Measurements from ENCODE around the gene MBNL1. TPM values are rescaled to one million over a fixed set of nuclear protein-coding genes. Genes with fewer than 3 reads are reported as not detected.
"Not testable (repeated sequence)": the region's sequence is repeated elsewhere in the genome, so short reads cannot be mapped to it uniquely, and the experiment has no call there.

MBNL1 gene
- total RNA-seq, 4 donors from 2014 or later, result 261 to 429 (median 389) TPM

DNA sequence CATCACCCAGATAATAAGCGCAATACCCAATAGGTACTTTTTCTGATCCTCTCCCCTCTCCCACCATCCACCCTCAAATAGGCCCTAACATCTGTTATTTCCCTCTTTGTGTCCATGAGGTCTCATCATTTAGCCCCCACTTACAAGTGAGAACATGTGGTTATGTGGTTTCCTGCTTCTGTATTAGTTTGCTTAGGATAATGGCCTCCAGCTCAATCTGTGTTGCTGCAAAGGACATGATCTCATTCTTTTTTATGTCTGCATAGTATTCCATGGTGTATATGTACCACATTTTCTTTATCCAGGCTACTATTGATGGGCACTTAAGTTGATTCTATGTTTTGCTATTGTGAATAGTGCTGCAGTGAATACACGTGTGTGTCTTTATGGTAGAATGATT lies 165.4 kb downstream of the MBNL1 start:
- no peaks in the 10 kb centered on the region for H3K27me3 ChIP-seq
- peaks cover 0 to 28% (median 3%) of the 10 kb centered on the region in 3 donors for H3K36me3 ChIP-seq
- no peak overlapping the region for H3K4me3 ChIP-seq
- peaks cover 0 to 5% (median 0%) of the 10 kb centered on the region in 4 donors for H3K4me1 ChIP-seq
- no peaks in the 10 kb centered on the region for H3K9me3 ChIP-seq
- TF ChIP-seq POLR2A (IDR thresholded peaks at IDR 0.05), result no peak
- TF ChIP-seq, protein P1, sequence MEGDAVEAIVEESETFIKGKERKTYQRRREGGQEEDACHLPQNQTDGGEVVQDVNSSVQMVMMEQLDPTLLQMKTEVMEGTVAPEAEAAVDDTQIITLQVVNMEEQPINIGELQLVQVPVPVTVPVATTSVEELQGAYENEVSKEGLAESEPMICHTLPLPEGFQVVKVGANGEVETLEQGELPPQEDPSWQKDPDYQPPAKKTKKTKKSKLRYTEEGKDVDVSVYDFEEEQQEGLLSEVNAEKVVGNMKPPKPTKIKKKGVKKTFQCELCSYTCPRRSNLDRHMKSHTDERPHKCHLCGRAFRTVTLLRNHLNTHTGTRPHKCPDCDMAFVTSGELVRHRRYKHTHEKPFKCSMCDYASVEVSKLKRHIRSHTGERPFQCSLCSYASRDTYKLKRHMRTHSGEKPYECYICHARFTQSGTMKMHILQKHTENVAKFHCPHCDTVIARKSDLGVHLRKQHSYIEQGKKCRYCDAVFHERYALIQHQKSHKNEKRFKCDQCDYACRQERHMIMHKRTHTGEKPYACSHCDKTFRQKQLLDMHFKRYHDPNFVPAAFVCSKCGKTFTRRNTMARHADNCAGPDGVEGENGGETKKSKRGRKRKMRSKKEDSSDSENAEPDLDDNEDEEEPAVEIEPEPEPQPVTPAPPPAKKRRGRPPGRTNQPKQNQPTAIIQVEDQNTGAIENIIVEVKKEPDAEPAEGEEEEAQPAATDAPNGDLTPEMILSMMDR (IDR thresholded peaks at IDR 0.05), result no peak
- DNase-seq, result no peak
- H3K27ac ChIP-seq, result no peak overlapping the region

DNA sequence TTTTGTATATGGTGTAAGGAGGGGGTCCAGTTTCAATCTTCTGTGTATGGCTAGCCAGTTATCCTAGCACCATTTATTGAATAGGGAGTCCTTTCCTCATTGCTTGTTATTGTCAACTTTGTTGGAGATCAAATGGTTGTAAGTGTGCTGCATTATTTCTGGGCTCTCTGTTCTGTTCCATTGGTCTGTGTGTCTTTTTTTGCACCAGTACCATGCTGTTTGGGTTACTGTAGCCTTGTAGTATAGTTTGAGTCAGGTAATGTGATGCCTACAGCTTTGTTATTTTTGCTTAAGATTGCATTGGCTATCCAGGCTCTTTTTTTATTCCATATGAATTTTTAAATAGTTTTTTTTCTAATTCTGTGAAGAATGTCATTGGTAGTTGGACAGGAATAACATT lies 166.5 kb downstream of the MBNL1 start:
- not testable (repeated sequence) for DNase-seq, H3K4me3 ChIP-seq, H3K27ac ChIP-seq, H3K9me3 ChIP-seq, H3K4me1 ChIP-seq, H3K27me3 ChIP-seq
- peaks cover 0 to 28% (median 3%) of the 10 kb centered on the region in 3 donors for H3K36me3 ChIP-seq

GRCh38 chr3:152436707-152437590 lies 168.2 kb downstream of the MBNL1 start:
- TF ChIP-seq, protein P1 (IDR thresholded peaks at IDR 0.05), result no peak
- TF ChIP-seq POLR2A (IDR thresholded peaks at IDR 0.05), result no peak
- DNase-seq, result no peak
- Histone ChIP-seq H3K27ac (peak overlapping the region in 1 of 4 donors; percentile 13), H3K36me3 (peaks cover 0 to 25% (median 3%) of the 10 kb centered on the region in 3 donors), H3K4me1 (peaks cover 0 to 5% (median 0%) of the 10 kb centered on the region in 4 donors), H3K4me3 (no peak overlapping the region), H3K27me3 (no peaks in the 10 kb centered on the region), H3K9me3 (no peaks in the 10 kb centered on the region)

- TF ChIP-seq, protein P1 (IDR thresholded peaks at IDR 0.05), result no peak
- TF ChIP-seq POLR2A (IDR thresholded peaks at IDR 0.05), result no peak
- Histone ChIP-seq H3K9me3 (no peaks in the 10 kb centered on the region), H3K27me3 (no peaks in the 10 kb centered on the region), H3K36me3 (peaks cover 0 to 13% (median 3%) of the 10 kb centered on the region in 3 donors), H3K27ac (no peak overlapping the region), H3K4me3 (no peak overlapping the region), H3K4me1 (peaks cover 0 to 5% (median 0%) of the 10 kb centered on the region in 4 donors)
- DNase-seq, result no peak
Measured at GRCh38 chr3:152438181-152438580, 169.5 kb downstream of the MBNL1 start.

DNA sequence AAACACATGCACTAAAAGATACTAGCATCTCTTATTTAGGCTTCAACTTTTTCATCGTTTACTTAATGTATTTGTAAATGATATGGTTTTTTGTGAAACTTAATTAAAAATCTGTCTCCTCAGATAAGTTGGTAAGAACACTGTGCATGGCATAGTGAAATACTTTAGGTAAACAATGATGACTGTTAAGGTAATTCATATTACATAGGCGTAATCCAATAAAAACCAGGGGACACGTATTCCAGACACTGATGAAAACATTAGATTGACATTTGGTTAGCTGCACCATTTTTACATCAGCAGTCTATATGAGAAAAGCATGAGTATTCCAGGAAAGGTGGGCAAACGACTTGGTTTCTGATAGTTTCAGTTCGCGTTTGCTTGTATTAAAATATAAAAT lies 170.0 kb downstream of the MBNL1 start:
- H3K27ac ChIP-seq, result no peak overlapping the region
- TF ChIP-seq, protein P1 (IDR thresholded peaks at IDR 0.05), result no peak
- TF ChIP-seq POLR2A (IDR thresholded peaks at IDR 0.05), result no peak
- no peak for DNase-seq
- H3K9me3 ChIP-seq, result no peaks in the 10 kb centered on the region
- peaks cover 0 to 5% (median 0%) of the 10 kb centered on the region in 4 donors for H3K4me1 ChIP-seq
- H3K4me3 ChIP-seq, result no peak overlapping the region
- peaks cover 0 to 7% (median 3%) of the 10 kb centered on the region in 3 donors for H3K36me3 ChIP-seq
- H3K27me3 ChIP-seq, result no peaks in the 10 kb centered on the region

DNA sequence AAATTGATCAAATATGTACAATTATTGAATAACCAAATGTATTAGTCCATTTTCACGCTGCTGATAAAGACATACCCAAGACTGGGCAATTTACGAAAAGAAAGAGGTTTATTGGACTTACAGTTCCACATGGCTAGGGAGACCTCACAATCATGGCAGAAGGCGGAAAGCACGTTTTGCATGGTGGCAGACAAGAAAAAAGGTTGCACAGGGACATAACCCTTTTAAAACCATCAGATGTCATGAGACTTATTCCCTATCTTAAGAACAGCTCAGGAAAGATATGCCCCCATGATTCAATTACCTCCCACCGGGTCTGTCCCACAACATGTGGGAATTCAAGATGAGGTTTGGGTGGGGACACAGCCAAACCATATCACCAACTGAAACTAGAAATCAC lies 171.5 kb downstream of the MBNL1 start:
- H3K4me1 ChIP-seq, result peaks cover 0 to 11% (median 0%) of the 10 kb centered on the region in 4 donors
- not testable (repeated sequence) for H3K27me3 ChIP-seq, H3K27ac ChIP-seq

More for the DNA sequence above, 171.5 kb downstream of the MBNL1 start:
- not testable (repeated sequence) for H3K4me3 ChIP-seq, H3K36me3 ChIP-seq, H3K9me3 ChIP-seq, DNase-seq
